ENCODE measurements around the gene EYA3.

EYA3 gene

GRCh38 chr1:28083876-28084275 lies 4.5 kb downstream of the EYA3 start:
- POLR2A ChIA-PET = no interaction called here
- CTCF ChIA-PET = interaction anchor here (10.4 kb wide), 1 partner anchor 125 kb away, joined by 330 read pairs; no protein-coding TSS in a partner anchor
- no peak for DNase-seq (ENCODE audit: low read depth, low spot score)
- no peak overlapping the region for H3K4me3 ChIP-seq (ENCODE audit: low read depth, low read length)
- no peak for TF ChIP-seq CTCF (IDR thresholded peaks at IDR 0.05; ENCODE audit: insufficient read depth, low read length, missing control alignments)

- peak; percentile 64 for DNase-seq (ENCODE audit: low read depth, low spot score)
- ChIA-PET CTCF (interaction anchor here (0.6 to 6.1 kb wide), 3 partner anchors 10 to 1048 kb away, joined by 3 to 54 read pairs (median 3); partner anchors contain the start of gene EYA3), POLR2A (interaction anchor here (0.7 to 1.6 kb wide), 3 partner anchors 9 to 20 kb away, joined by 3 to 9 read pairs (median 4); partner anchors contain the start of gene EYA3)
- no peak for TF ChIP-seq CTCF (IDR thresholded peaks at IDR 0.05; ENCODE audit: insufficient read depth, low read length, missing control alignments)
- no peak overlapping the region for H3K4me3 ChIP-seq (ENCODE audit: low read depth, low read length)
Measured at GRCh38 chr1:28078680-28079626, 9.5 kb downstream of the EYA3 start.

GRCh38 chr1:28078262-28078661 lies 10.1 kb downstream of the EYA3 start:
- no peak for TF ChIP-seq CTCF (IDR thresholded peaks at IDR 0.05; ENCODE audit: insufficient read depth, low read length, missing control alignments)
- POLR2A ChIA-PET = interaction anchor here (1.6 kb wide), 1 partner anchor 10 kb away, joined by 9 read pairs; the partner anchor contains the start of gene EYA3
- H3K4me3 ChIP-seq (ENCODE audit: low read depth, low read length) = no peak overlapping the region
- CTCF ChIA-PET = interaction anchor here (6.1 kb wide), 1 partner anchor 11 kb away, joined by 54 read pairs; the partner anchor contains the start of gene EYA3
- no peak for DNase-seq (ENCODE audit: low read depth, low spot score)

GRCh38 chr1:28074892-28075511 lies 13.4 kb downstream of the EYA3 start:
- TF ChIP-seq CTCF (IDR thresholded peaks at IDR 0.05; ENCODE audit: insufficient read depth, low read length, missing control alignments) = no peak
- no peak overlapping the region for H3K4me3 ChIP-seq (ENCODE audit: low read depth, low read length)
- DNase-seq (ENCODE audit: low read depth, low spot score) = no peak
- POLR2A ChIA-PET = interaction anchor here (1.3 kb wide), 1 partner anchor 46 kb away, joined by 3 read pairs; no protein-coding TSS in a partner anchor
- CTCF ChIA-PET = interaction anchor here (0.6 to 6.1 kb wide), 4 partner anchors 8 to 154 kb away, joined by 3 to 54 read pairs (median 4); partner anchors contain the start of gene EYA3

- CTCF ChIA-PET = no interaction called here
- no peak overlapping the region for H3K4me3 ChIP-seq (ENCODE audit: low read depth, low read length)
- POLR2A ChIA-PET = no interaction called here
- no peak for DNase-seq (ENCODE audit: low read depth, low spot score)
- TF ChIP-seq CTCF (IDR thresholded peaks at IDR 0.05; ENCODE audit: insufficient read depth, low read length, missing control alignments) = no peak
Measured at GRCh38 chr1:28073867-28074266, 14.5 kb downstream of the EYA3 start.

GRCh38 chr1:28071813-28072212 lies 16.6 kb downstream of the EYA3 start:
- CTCF ChIA-PET = interaction anchor here (1.6 kb wide), 1 partner anchor 20 kb away, joined by 4 read pairs; no protein-coding TSS in a partner anchor
- POLR2A ChIA-PET = no interaction called here

More at GRCh38 chr1:28071813-28072212, 16.6 kb downstream of the EYA3 start:
- no peak for DNase-seq (ENCODE audit: low read depth, low spot score)
- no peak overlapping the region for H3K4me3 ChIP-seq (ENCODE audit: low read depth, low read length)
- no peak for TF ChIP-seq CTCF (IDR thresholded peaks at IDR 0.05; ENCODE audit: insufficient read depth, low read length, missing control alignments)

All from AG04449 (cell line).